HUDEP-2 (cell line): ENCODE results near the gene SPATA2L.

Source experiments
- DNase-seq, 76 experiments: peaks; one replicate each; lab custom pipeline; 2025; ENCODE audit not compliant: unreplicated experiment in 76 of 76; lab: John Stamatoyannopoulos, UW

Gene SPATA2L

DNA sequence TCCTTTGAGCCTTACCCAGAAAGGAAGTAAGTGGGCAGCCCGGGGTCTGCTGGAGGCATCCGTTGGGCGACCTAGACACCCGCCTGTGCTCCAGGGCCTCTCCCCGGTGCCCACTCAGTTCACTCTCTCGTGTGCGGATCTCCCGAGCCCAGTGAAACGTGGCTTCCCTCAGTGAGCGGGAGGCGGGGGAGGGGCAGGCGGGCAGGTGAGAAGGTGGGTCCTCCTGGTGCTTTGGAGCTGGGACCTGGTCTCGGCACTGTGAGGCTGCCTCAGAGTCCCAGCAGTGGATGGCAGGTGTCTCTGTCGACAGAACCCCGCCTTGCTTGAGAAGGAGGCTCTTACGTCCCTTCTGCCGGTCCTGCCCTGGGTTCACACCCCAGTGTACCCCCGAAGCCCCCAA, 27.8 kb upstream of the SPATA2L start:
- DNase-seq: no peak

DNA sequence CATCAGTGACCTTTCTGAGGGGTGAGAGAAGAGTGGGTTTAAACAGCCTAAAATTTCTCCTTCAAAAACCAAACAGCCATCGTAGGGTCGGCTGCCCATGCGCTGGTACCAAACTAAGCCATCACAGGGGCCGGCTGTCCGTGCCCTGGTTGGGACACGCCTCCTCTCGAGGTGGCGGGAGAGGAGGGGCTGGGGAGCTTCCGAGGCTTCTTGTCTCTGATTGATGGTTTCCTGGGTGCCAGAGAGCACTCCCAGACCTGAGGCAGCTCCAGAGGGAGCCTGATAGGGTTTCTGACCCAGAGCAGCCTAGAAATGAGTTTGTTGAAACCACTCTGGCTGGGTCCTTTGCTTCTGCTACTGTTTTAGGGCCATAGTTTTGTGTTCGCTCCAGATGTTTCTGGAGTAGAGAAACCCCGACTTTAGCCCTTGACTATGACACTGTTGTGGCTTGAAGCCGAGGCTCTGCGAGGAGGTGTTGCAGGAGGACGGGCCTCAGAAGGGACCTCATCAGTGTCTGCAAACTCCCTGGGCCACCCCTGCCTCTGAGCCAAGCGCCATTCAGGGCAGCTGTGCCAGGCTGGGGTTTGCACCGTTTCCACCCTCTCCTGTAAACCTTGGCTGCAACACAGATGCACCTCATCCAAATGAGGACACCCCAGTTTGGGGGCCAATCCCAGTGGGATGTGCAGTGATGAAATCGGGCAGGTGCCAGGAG, 26.1 kb upstream of the SPATA2L start:
- no peak for DNase-seq

DNA sequence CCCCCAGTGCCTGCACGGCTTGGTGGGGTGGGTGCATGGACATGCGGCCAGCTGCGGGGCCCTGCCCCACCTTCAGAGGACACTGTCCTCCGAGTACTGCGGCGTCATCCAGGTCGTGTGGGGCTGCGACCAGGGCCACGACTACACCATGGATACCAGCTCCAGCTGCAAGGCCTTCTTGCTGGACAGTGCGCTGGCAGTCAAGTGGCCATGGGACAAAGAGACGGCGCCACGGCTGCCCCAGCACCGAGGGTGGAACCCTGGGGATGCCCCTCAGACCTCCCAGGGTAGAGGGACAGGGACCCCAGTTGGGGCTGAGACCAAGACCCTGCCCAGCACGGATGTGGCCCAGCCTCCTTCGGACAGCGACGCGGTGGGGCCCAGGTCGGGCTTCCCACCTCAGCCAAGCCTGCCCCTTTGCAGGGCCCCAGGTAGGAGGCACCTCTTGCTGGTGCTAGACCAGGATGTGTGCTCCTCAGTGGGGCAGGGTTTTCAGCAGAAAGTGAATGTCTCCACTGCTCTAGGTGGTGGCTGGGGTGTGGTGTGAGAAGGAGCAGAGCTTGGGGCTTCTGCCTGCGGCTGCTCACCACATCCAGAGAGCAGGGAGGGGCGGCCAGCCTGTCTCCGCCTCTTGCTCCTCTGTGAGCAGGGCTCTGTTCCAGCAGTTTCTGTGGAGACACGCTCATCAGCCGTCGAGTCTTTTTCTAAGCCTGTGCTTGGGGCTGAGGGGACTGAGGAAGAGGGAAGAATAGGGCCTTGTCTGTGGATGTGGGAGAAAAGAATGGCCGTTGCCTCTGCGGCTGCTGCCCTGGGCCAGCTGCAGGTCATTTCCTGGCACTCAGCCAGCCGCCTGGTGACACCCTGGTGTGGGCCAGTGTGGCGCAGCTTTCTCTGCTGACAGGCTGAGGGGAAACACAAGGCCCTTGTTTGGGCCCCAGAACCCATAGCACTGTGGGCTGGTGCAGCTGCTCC, 22.1 kb upstream of the SPATA2L start:
- DNase-seq: peak in 60 of 76 experiments; percentile 5 to 78 (median 49)

DNA sequence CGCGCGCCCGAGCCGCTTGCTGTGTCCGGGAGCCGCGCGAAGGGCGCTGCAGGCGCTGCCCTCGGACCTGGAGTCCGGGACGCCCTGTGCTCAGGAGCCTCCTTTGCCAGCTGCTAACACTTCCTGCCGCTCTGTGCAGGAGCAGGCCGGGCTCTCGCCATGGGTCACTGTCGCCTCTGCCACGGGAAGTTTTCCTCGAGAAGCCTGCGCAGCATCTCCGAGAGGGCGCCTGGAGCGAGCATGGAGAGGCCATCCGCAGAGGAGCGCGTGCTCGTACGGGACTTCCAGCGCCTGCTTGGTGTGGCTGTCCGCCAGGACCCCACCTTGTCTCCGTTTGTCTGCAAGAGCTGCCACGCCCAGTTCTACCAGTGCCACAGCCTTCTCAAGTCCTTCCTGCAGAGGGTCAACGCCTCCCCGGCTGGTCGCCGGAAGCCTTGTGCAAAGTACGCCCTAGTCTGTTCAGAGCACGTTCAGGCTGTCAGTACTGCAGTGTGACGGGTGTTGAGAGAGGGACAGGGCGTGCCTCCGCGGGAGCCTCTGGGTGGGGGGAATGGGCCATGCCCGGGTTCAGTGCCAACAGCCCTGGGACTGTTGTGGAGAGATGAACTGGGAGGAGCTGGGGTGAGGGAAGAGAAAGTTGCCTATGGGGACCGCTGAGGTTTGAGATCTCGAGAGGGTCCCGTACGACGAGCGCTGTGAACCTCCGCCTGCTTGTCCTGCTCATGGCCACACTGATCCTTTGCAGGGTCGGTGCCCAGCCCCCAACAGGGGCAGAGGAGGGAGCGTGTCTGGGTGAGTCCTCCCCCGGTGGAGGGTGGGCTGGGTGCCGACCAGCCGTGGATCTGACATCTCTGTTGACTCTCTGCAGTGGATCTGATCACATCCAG, 21.1 kb upstream of the SPATA2L start:
- peak in 75 of 76 experiments; percentile 44 to 99 (median 95) for DNase-seq

DNA sequence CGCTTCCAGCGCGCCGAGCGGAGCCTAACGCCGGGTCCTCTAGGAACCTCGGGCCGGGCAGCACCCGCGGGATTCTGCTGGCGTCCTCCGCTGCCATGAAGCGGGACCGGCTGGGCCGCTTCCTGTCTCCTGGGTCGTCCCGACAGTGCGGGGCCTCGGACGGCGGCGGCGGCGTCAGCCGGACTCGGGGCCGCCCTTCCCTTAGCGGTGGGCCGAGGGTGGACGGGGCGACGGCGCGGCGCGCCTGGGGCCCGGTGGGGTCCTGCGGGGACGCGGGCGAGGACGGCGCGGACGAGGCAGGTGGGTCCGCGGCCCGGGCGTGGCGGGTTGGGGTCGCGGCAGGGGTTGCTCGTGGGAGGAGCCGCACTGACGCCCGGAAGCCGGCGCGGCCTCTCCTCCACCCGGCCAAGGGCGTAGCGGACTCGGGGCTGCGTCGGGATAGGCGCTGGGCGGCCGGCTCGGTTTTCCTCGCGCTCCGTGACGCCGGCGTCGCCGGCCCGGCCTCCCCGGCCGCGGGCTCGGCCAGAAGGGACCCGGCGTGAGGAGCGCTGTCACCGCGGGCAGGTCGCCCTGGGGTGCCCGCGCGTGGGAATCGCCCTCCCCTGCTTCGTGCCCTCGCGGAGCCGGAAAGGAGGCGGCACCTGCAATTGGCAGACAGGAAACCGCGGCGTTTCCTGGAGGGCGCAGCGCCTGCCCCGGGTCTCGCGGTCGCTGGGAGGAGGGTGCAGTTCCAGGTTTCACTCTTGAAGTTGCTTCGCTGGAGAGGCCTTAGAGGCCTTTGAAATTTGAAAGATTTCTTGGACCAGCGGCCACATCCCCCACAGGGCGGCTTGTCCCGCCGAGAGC, 20.3 kb upstream of the SPATA2L start:
- DNase-seq: peak in 33 of 76 experiments; percentile 5 to 78 (median 36)

DNA sequence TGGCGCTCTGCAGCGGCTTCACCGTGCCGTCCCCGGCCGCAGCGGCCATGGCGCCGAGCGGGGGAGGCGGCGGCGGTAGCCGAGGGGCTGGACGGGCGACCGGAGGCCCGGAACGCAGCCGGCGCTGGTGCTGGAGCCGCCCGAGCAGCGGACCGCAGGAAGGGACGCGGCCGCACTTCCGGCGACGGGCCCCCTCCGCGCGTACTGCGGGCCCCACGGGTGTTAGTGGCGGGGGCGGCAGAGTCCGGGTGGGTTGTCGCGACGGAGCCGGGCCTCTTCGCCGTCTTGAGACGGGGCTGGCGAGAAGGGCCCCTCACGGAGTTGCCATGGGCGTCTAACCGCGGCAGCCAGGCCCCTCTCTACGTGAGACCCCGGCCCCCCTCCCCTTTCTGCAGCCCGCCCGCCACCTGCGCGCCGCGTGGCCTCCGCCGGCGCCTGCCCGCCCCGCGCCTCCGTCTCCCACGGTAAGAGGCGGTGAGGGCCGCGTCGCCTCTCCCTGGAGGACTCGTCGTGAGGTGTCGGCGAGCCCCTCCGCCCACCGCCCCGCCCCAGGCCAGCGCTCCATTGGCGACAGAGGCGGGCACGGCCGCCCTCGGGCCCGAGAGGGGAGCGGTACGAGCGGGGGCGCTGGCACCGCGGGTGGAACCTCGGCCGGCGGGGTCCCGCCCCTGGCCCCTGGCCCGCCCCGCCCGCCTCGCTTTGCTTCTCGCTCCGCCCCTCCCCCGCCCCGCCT, 19.5 kb upstream of the SPATA2L start, which contains the start of the genes VPS9D1 and ZNF276:
TSS of gene VPS9D1 (minus strand) at position 86 of the 733 bp plus-strand sequence. CDS start at position 49, 37 bp downstream.
TSS of gene ZNF276 (plus strand) at position 725 of the 733 bp plus-strand sequence. CDS start 104 bp downstream, outside the sequence.
- DNase-seq: peak in 71 of 76 experiments; percentile 14 to 87 (median 74)

DNA sequence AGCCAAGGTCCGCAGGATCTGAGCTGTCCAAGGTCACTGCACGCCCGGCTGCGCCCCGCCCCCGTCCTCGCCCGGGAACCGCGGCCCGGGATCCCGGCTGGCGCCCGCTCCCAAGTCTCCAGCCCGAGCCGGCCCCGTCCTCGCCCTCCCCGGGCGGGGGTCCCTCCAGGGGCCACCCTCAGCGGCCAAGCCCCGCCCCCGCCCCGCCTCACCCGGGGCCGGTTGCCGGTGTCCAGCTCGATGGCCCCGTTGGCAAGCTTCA, 19.0 kb upstream of the SPATA2L start:
- DNase-seq: peak in 10 of 76 experiments; percentile 38 to 61 (median 52)

DNA sequence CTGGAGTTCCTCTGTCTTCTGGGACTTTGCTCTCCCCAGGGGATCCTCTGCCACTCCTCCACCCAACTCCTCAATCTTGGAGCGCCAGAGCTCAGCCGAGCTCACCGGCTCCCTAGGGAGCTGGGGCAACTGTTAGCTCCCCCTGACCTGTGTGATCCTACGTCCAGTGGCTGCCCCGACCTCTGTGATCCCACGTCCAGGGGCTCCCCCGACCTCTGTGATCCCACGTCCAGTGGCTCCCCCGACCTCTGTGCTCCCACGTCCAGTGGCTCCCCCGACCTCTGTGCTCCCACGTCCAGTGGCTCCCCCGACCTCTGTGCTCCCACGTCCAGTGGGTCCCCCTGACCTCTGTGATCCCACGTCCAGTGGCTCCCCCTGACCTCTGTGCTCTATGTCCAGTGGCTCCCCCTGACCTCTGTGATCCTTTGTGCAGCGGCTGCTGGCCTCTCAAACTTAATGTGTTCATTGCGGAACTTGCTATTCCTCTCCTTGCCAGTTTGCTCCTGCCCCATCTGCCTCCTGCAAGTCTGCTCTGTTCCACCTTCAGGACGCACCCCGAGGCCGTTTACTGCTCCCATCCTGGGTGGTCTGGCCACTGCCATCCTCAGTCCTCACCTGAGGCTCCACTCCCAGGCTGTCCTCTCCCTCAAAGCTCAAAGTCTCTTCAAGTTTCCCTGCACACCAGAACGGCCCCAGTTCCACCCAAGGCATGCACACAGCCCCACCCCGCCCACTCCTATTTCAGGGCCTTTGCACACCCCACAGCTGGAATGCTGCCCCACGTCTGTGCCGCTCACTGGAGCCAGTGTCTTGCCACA, 16.4 kb upstream of the SPATA2L start:
- peak in 33 of 76 experiments; percentile 12 to 52 (median 21) for DNase-seq

DNA sequence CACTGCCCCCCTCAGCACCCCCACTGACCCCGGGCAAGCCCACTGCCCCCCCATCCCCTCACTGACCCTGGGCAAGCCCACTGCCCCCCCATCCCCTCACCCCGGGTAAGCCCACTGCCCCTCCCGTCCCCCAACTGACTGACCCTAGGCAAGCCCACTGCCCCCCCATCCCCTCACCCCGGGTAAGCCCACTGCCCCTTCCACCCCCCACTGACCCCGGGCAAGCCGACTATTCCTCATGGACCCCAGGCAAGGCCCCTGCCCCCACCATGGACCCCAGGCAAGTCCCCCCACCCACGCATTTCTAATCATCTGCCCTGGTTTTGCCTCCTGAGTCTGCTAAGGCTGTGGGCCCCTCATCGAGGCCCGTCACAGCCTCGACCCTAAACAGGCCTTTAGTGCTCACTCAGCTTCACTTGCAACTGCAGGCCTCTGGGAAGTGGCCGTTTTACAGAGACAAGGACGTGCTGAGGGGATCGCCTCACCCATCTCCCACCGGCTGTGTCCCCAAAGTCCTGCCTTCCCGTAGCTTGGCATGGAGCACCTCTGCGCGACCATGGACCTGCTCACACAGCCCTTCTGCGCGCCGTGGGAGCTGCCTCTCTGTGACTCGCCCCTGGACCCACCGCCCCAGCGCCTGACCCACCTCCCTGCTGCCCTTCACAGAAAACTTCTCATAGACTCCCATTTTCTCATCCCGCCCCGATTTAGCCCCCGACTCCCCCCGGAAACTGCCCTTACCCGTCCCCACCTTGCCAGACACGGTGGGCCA, 15.6 kb upstream of the SPATA2L start:
- DNase-seq: no peak

DNA sequence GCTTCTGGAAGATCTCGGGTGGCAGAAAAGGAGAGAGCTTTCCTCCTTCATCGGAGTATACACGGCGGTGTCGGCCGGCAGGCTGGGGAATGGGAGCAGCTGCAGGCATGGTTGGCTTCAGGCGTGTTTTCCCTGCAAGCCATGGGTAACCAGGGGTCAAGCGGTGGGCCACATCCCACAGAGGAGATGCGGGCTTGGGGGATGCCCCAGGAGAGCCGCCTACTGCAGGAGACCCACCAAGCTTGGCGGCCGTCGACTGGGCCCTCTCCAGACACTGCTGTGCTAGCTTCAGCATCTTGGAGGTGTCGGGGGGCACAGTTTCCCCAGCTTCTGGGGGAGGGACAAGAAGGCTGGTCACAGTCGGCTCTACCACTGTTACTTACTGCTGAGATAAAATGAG, 15.0 kb upstream of the SPATA2L start:
- DNase-seq: no peak

DNA sequence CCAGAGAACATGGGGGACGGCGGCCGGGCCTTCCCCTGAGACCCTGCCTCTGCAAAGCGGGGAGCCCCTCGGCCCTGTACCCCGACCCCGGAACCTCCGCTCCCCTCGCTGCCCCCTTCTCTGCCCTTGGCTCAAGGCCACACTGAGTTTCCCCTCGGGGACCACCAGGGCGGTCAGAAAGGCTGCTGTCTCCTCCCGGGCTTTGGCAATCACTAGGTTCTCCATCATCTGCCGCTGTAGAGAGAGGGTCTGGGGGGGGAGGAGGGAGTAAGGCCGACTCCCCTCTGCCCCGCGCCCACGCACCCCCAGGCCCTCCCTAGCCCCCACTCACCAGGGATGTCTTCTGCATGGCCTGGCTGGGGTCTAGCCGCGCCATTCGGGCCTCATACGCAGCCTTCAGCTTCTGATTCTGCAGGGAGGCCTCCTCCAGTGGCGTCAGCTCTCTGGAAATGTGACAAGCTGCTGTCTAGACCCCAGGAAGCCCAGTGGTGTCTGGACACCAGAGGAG, 10.8 kb upstream of the SPATA2L start:
- peak in 1 of 76 experiments; percentile 10 for DNase-seq

DNA sequence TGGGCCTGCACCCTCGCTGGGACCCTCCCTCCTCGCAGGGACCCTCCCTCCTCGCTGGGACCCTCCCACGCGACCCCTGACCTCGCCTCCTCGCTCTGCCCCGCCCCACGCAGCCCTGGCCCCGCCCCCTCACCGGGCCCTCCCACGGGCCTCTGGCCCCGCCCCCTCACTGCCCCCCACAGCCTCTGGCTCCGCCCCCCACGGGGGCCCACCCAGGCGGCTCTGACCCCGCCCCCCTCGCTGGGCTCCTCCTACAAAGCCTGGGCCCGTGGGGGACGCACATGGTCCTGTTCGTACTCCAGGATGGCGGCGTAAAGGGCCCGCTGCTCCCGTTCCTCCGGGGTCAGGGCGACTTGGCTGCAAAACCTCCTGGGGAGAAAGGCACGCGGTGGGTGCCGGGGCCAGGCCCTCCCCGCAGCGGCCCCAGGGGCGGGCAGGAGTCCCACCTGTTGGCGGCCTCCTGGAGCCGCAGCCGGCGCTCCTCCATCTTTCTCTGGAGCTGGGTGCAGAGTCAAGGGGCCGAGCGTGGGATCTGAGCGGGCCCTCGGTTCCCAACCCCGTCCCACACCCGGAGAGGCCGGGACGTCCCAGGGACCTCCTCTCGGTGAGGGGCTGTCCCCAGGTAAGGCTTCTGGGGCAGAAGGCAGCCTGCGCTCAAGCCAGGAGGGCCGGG, 10.2 kb upstream of the SPATA2L start:
- DNase-seq: peak in 68 of 76 experiments; percentile 25 to 86 (median 66)

DNA sequence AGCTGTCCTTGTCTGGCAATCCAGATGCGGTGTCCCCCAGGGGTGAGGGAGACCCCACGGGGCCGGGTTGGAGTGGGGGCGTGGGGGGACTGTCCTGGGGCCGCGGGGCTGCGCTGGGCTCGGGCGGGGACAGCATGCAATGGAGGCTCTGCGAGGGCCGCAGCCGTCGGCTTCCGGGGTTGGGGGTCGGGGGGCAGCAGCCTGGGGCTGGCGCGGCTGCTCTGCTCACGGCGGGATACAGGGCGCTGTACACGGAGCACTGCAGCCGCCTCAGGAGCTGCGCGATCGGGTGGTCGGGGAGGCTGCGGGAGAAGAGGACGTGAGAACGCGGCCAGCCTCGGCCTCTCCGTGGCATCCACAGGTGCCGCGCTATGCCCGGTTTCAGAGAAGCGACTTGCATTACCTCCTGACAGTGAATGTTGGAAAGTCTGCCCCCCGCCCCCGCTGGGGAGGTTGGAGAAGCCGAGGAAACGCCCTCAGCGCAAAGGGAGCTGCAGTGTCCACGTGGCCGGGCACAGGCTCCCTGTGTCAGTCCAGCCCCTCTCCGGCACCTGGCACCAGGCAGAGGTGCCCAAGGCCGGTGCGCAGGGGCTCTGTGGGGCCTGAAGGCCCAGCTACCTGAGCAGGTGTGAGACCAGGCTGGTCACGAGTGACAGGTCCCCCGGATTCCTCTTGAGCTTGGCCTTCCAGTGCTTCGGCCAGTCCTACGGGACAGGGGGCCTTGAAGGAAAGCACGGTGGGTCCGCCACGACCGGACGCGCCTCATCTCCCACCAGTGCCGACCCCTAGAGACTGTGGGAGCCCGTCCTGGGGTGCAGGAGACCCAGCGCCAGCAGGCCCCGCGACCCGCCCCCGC, 9.4 kb upstream of the SPATA2L start:
- no peak for DNase-seq

DNA sequence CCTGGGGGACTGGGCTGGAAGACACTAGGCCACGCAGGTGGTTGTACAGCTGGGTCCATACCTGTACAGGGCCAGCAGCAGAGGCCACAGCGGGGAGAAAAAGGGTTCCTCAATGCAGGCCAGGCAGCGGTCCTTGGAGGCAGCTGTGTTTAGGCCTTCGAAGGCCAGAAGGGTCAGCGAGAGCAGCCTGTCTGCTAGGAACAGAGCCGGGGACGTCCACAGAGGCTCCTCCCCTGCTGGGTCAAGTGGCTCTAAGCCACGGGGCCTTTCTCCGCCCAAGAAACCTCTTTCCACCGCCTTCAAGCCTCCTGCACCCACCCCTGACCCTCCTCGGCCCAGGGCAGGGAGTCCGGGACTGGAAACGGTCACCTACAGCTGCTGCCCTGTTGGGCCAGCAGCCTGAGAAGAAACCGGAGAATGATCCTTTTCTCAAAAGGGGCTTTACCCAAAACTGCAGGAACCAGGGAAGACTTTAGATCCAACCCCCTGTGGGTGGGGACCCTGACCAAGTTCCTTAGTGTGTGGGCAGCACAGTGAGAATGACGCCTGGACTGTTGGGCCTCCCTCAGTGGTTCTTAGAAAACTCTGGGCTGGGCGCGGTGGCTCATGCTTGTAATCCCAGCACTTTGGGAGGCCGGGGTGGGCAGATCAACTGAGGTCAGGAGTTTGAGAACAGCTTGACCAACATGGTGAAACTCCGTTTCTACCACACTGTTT, 8.4 kb upstream of the SPATA2L start:
- peak in 4 of 76 experiments; percentile 10 to 39 (median 23) for DNase-seq

DNA sequence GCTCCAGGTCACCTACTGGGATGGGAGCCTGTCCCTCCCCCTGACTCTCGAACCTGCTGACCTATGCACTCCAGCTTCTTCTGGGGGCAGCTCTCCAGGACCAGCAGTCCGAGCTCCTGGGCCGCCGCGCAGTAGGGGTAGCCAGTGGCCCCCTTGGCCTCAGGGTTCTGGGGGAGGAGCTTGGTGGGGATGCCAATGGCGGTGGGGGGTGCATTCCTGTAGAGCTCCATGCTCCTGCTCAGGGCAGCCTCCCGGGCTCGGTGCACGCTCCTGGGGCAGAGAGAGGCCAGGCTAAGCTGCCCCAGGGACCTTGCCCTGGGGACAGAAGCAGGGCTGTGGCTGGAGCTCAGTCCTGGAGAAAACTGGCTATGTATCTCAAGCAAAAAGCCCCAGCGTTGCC, 7.7 kb upstream of the SPATA2L start:
- DNase-seq: no peak
